Endometrial microvascular endothelial cells (primary cell): ENCODE data around the gene ALDH4A1. TPM values are rescaled to one million over a fixed set of nuclear protein-coding genes. Genes with fewer than 3 reads are reported as not detected.

ENCODE experiments used
- in situ Hi-C: cut with HindIII; loops from 2 replicates; pipeline ENCODE4 v1.10.0; 2017; ENCODE audit warnings: low sequenced_read_pairs, low pct_unique_long_range_greater_than_20kb; ENCODE audit errors: inconsistent ontology term
- total RNA-seq: library from RNA; depleted of rRNA; stranded (reverse); fragments of >200 nt; gene quantifications from one replicate; pipeline ENCODE4 v1.2.3, GENCODE V29; 2015; ENCODE audit errors: inconsistent ontology term

Gene ALDH4A1
- total RNA-seq, 1 donor from 2014 or later, result 16.9 TPM

DNA sequence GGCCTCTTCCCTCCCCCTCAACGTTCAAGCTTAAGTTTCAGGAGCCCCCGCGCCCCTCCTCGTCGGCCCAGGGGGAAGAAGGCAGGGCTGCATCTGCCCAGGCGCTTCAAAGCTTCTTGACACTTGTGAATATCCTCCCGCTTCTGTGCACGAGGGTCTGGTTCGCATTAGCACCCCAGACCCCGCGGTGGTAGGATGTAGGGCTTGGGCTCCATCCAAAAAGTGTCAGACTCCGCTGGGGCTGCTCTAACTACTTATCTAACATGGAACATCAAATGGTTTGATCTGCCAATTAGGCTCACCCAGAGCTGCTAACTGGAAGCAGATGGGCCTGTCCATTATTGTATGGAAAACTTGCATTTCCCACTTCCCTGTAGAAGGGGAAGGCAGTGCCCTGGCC is 71.8 kb downstream of the ALDH4A1 start:
- in situ Hi-C loops, result no loop called here

DNA sequence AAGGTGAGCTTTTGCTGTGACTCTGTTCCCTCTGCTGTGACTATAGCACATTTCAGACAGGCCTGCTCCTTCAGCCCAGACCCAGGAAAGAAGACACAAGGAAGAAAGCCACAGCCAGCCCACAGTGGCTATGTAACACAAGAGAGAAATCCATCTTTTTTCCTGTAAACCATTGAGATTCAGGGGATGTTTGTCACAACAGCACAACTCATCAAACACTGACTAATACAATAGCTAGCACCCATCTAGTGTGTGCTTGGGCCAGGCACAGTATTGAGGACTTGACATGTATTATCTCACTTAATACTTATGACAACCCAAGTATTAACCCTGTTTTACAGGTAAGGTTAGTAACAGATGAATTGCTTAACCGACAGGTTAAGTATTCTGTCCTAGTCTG is 72.7 kb downstream of the ALDH4A1 start:
- in situ Hi-C loops, result no loop called here

DNA sequence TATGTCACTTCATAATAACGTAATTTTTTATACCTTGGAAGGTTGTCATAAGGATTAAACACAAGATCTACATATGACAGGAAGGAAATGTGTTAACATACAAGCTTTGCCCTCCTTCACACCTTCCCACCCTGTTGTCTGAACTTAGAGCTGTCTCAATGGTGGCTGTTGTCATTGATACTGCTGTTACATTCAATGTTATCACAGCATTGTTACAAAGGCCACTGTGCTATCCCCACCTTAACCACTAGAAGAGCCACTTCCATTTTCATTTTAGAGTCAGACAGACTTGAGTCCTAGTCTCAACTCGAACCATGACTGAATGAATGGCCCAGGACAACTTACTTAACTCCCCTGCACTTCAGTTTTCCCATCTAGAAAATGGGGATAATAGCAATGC is 74.1 kb downstream of the ALDH4A1 start:
- in situ Hi-C loops, result no loop called here

DNA sequence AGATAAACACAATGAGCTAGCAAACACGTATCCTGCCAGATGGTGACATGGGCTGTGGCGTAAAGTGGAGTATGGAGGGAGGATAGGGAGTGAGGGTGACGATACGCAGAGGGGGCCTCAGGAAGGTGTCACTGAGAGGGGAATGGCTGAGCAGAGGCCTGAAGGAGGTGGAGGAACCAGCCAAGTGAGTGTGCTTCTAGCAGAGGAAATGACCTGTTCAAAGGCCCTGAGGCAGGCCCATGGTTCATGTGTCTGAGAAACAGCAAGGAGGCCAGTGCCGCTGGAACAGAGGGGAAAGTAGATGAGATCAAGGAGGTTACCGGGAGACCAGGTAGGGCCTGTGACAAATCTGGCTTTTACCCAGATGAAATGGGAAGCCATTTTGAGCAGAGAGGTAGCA is 78.9 kb downstream of the ALDH4A1 start:
- in situ Hi-C loops, result no loop called here

Other genes starting within 250 kb of the ALDH4A1 start
- not detected for gene TAS1R2, start 42.9 kb downstream of the ALDH4A1 start, total RNA-seq
- gene IFFO2, start 54.1 kb upstream of the ALDH4A1 start, total RNA-seq, result 33.4 TPM